Loucy (cell line): ENCODE data around the gene FPGS.

Source experiments
- EZH2phosphoT487 ChIP-seq: fragments of 200-600 bp; IDR thresholded peaks from 2 replicates; pipeline ENCODE4 v1.6.1; 2018; ENCODE audit warnings: antibody characterized with exemption, mild to moderate bottlenecking, moderate library complexity, borderline replicate concordance
- TF ChIP-seq, protein P1 (sequence below): fragments of 200-600 bp; sonication (generic); conservative IDR thresholded peaks from 2 replicates; pipeline ENCODE4 v1.5.1; 2014; ENCODE audit warnings: mild to moderate bottlenecking, antibody characterized with exemption, low read length

DNA sequence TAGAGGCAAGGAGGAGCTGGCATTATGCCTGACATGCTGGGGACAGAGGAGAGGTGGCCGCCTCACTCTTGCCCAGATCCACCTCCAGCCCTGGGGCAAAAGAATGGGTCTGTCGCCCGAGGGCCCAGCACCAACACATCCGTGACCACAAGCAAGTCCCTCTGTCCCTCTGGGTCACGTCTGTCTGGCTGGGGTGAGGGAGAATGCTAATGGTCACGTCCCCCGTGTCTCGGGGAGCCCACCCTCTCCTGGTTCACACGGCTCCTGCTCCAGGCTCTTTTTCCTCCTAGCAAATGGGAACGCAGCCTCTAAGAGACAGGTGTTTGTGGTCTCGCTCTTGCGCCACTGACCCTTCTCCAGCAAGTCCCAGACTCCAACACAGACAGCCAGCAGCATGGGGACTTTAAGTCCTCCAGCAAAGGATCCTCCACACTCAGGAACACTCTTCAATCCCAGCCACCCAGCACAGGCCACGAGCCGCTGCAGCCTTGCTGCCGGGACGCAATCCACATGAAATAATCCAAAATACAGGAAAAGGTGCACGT lies 47.7 kb downstream of the FPGS start:
- TF ChIP-seq, protein P1, sequence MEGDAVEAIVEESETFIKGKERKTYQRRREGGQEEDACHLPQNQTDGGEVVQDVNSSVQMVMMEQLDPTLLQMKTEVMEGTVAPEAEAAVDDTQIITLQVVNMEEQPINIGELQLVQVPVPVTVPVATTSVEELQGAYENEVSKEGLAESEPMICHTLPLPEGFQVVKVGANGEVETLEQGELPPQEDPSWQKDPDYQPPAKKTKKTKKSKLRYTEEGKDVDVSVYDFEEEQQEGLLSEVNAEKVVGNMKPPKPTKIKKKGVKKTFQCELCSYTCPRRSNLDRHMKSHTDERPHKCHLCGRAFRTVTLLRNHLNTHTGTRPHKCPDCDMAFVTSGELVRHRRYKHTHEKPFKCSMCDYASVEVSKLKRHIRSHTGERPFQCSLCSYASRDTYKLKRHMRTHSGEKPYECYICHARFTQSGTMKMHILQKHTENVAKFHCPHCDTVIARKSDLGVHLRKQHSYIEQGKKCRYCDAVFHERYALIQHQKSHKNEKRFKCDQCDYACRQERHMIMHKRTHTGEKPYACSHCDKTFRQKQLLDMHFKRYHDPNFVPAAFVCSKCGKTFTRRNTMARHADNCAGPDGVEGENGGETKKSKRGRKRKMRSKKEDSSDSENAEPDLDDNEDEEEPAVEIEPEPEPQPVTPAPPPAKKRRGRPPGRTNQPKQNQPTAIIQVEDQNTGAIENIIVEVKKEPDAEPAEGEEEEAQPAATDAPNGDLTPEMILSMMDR: no peak
- no peak for TF ChIP-seq EZH2phosphoT487
